Activated CD4-positive, alpha-beta memory T cell treated with anti-CD3 and anti-CD28 coated beads for 36 hours (primary cell): Measurements from ENCODE around the gene UFM1. TPM values are rescaled to one million over a fixed set of nuclear protein-coding genes. Genes with fewer than 3 reads are reported as not detected.
"Not testable (repeated sequence)": the region's sequence is repeated elsewhere in the genome, so short reads cannot be mapped to it uniquely, and the experiment has no call there.

Experiments used
- CTCF ChIA-PET: fragments of 350-600 bp; sonication (Branson Sonifier 250); formaldehyde crosslinking; loops from one replicate; lab custom pipeline; 2021; ENCODE audit warnings: antibody characterized with exemption, inconsistent platforms; lab: Charles Lee
- POLR2A ChIA-PET: fragments of 350-600 bp; sonication (Branson Sonifier 250); formaldehyde crosslinking; loops from one replicate; lab custom pipeline; 2021; ENCODE audit warnings: antibody characterized with exemption; lab: Charles Lee
- DNase-seq: peaks from one replicate; pipeline ENCODE4 v3.0.0-alpha.2; 2020
- H3K27ac Mint-ChIP-seq: one replicate; pipeline ENCODE4 v1.8.0; 2021; ENCODE audit warnings: mixed read lengths
- H3K27me3 Mint-ChIP-seq: one replicate; pipeline ENCODE4 v1.8.0; 2021; ENCODE audit warnings: mixed read lengths
- H3K36me3 Mint-ChIP-seq: one replicate; pipeline ENCODE4 v1.8.0; 2021; ENCODE audit warnings: mixed read lengths
- H3K4me1 Mint-ChIP-seq: one replicate; pipeline ENCODE4 v1.8.0; 2021; ENCODE audit warnings: low read depth, mixed read lengths
- H3K4me3 Mint-ChIP-seq: one replicate; pipeline ENCODE4 v1.8.0; 2021; ENCODE audit warnings: mild to moderate bottlenecking, mixed read lengths
- H3K9me3 Mint-ChIP-seq: one replicate; pipeline ENCODE4 v1.8.0; 2021; ENCODE audit warnings: mixed read lengths
- intact Hi-C: fragments of 100-400 bp; cut with micrococcal nuclease; formaldehyde crosslinking; loops from one replicate; pipeline ENCODE4 v1.15.1; 2023
- total RNA-seq, 2 experiments: library from RNA; stranded (reverse); gene quantifications; one replicate each; pipeline ENCODE4 v1.2.3, GENCODE V29; 2021

The UFM1 gene
- 10 to 100 TPM; 45.9 to 46.6 TPM for total RNA-seq

DNA sequence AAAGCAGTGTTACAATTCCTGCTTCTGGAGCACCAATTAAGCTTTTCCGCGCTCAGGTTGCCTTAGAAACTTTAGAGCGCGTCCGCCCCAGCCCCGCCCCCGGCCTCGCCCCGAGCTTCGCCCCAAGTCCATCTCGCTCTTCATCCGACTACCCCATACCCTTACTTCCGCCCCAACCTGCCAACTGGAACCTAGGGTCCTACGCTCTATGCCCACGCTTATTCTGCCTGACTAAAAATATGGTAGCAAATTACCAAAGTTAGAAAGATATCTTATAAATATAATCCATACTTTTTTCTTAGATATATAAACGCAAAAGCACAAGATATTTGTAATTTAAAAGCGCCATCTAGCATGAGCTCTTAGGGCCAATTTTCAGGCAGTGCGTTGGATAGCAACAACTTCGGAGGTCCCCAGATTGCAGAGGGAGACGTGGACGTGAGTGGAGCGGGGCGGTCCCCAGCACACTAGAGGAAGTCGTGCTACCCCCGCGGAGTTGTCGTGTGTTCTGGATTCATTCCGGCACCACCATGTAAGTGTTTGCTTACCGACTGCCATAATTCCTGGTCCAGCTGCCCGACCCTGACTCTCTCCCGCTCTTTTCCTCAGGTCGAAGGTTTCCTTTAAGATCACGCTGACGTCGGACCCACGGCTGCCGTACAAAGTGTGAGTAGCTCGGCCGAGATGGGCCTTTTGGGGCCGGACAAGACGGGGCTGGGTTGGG is at the start of gene UFM1:
TSS of gene UFM1 (plus strand) at position 462 of the 724 bp plus-strand sequence. CDS start at position 531, 69 bp downstream.
- CTCF ChIA-PET: interaction anchor here (1.2 kb wide), 1 partner anchor 9 kb away, joined by 3 read pairs; no protein-coding TSS in a partner anchor
- intact Hi-C loops: loop anchor here (1.0 to 2.0 kb wide), 4 partner anchors 689 to 1531 kb away; partner anchors contain the start of genes NHLRC3, PROSER1, RFXAP and SUPT20H

DNA sequence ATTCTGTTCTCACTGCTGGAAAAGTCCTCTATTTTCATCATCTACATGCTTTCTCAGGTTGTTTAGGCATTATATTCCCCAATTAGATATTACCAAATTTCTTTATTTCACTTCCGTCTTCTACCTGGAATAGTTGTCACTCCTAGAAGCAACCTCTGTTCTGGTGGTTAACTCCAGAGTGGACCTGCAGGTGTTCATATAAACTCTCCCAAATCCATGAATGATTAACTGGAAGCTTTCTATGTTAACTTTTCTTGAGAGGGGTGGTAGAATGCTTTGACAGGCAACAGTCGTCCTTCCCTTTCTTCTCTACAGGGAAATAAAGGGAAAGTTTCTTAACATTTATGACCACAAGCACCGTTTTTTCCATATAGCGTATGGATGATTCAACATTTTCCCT is 48.4 kb upstream of the UFM1 start:
- ChIA-PET POLR2A (no interaction called here), CTCF (no interaction called here)
- Mint-ChIP-seq H3K4me1 (no peaks in the 10 kb centered on the region), H3K36me3 (no peaks in the 10 kb centered on the region), H3K27me3 (no peaks in the 10 kb centered on the region), H3K27ac (no peak overlapping the region), H3K9me3 (no peaks in the 10 kb centered on the region), H3K4me3 (no peak overlapping the region)
- intact Hi-C loops: no loop called here
- DNase-seq: no peak

More for the DNA sequence above, at the start of gene UFM1:
- POLR2A ChIA-PET: interaction anchor here (0.9 to 1.7 kb wide), 5 partner anchors 9 to 1349 kb away, joined by 3 to 7 read pairs (median 3); no protein-coding TSS in a partner anchor
- DNase-seq: peak; percentile 91
- Mint-ChIP-seq H3K27ac (peak within 1 kb of the TSS; percentile 99), H3K9me3 (no peaks in the 10 kb centered on the region), H3K36me3 (peaks cover 26% of the 10 kb centered on the region), H3K4me1 (peaks cover 35% of the 10 kb centered on the region), H3K4me3 (peak within 1 kb of the TSS; percentile 100), H3K27me3 (no peaks in the 10 kb centered on the region)

DNA sequence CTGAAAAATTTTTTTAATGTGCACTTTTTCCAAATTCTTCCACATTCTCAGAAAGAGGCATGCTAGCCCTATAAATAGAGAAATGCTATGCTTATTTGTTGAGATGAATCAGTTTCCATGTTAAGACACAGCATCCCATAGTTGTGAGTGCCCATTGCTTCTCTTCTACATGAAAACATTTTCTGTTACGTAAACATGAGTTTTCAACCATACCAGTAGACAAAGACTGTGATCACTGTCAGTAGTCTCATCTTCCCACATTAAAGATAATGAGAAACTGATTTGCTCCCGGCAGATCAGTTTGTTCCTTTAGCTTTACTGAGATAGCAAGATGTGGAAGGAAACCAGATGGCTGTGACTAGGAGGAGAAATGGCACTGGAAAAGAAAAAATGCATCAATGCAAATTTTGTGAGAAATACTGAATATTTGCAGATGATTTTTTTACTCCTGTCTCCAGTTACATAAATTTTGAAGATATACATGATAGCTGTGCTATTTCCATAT is 45.8 kb upstream of the UFM1 start:
- H3K36me3 Mint-ChIP-seq: no peaks in the 10 kb centered on the region
- no peaks in the 10 kb centered on the region for H3K27me3 Mint-ChIP-seq
- H3K4me3 Mint-ChIP-seq: no peak overlapping the region
- no peaks in the 10 kb centered on the region for H3K9me3 Mint-ChIP-seq
- H3K4me1 Mint-ChIP-seq: no peaks in the 10 kb centered on the region
- H3K27ac Mint-ChIP-seq: no peak overlapping the region
- intact Hi-C loops: no loop called here
- POLR2A ChIA-PET: no interaction called here
- DNase-seq: no peak
- CTCF ChIA-PET: no interaction called here

DNA sequence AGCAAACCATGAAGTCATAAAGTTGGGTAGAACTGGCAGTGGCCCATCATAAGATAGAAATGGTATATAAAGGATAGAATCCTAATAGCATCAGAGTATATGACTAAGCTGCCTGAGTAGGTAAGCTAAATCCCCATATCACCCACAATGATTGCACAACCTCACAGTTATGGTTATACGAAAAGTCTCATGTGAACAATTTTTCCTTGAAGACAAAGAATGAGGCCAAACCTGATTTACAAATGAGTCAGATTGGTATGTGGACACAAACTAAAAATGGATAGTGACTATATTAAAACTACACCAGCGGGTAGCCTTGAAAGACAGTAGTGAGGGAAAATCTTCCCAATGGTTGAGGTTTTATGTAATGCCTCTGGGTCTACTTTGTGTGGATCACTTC is 40.9 kb upstream of the UFM1 start:
- CTCF ChIA-PET: no interaction called here
- no peaks in the 10 kb centered on the region for H3K9me3 Mint-ChIP-seq

DNA sequence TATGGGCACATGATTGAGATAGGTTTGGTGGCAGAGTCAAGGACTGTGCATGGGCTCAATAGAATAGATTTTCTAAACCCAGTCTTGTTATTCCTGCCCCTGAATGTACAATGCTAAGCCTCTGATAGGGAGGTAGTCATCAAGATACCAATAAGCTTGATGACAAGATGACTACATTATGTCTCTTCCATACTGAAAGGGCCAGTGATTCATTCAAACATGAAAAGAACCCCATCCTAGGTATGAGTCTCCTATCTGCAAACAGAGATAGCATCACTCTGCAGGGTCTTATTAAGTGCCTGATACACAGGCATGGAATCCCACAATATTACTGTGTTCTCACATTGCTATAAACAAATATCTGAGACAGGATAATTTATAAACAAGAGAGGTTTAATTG is 40.3 kb upstream of the UFM1 start:
- ChIA-PET CTCF (no interaction called here), POLR2A (no interaction called here)
- no peaks in the 10 kb centered on the region for H3K9me3 Mint-ChIP-seq
- H3K36me3 Mint-ChIP-seq: no peaks in the 10 kb centered on the region
- DNase-seq: no peak
- no peak overlapping the region for H3K27ac Mint-ChIP-seq
- no peak overlapping the region for H3K4me3 Mint-ChIP-seq
- intact Hi-C loops: no loop called here
- no peaks in the 10 kb centered on the region for H3K27me3 Mint-ChIP-seq
- no peaks in the 10 kb centered on the region for H3K4me1 Mint-ChIP-seq

More for the DNA sequence above, 40.9 kb upstream of the UFM1 start:
- no peak for DNase-seq
- POLR2A ChIA-PET: no interaction called here
- intact Hi-C loops: no loop called here
- Mint-ChIP-seq H3K27me3 (no peaks in the 10 kb centered on the region), H3K27ac (no peak overlapping the region), H3K4me3 (no peak overlapping the region), H3K36me3 (no peaks in the 10 kb centered on the region), H3K4me1 (no peaks in the 10 kb centered on the region)

DNA sequence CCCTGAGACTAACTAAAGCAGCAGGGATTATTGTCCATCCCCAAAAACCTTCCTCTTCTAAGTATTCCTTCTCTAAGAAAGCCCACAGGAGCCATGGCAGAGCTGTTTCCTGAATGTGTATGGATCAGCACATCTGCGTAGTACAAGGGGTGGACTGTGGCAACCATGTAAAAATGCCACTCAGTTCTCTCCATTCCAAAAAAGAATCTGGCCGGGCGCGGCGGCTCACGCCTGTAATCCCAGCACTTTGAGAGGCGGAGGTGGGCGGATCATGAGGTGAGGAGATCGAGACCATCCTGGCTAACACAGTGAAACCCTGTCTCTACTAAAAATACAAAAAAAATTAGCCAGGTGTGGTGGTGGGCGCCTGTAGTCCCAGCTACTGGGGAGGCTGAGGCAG is 38.5 kb upstream of the UFM1 start:
- POLR2A ChIA-PET, H3K36me3 Mint-ChIP-seq, H3K27ac Mint-ChIP-seq, DNase-seq, H3K27me3 Mint-ChIP-seq, H3K4me1 Mint-ChIP-seq, CTCF ChIA-PET, H3K4me3 Mint-ChIP-seq, H3K9me3 Mint-ChIP-seq, intact Hi-C loops: not testable (repeated sequence)

DNA sequence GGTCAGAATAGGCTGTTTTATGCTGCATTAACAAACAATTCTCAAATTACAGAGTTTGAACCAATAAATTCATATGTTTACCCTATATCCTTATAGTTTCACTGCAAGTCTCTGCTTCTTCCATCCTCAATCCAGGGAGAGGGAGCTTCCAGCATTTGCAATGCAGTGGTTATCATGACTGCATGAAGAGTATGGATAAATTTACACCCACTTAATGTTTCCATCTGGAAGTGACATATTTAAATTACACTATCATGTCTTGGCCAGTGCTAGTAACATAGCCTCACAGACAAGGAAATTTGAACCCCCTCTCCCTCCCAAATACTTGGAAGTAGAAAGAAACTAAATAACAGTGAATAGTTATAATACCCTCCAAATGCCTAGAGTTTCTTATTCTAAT is 33.5 kb upstream of the UFM1 start:
- Mint-ChIP-seq H3K36me3 (no peaks in the 10 kb centered on the region), H3K9me3 (peaks cover 3% of the 10 kb centered on the region), H3K4me1 (no peaks in the 10 kb centered on the region), H3K27me3 (no peaks in the 10 kb centered on the region), H3K27ac (no peak overlapping the region), H3K4me3 (no peak overlapping the region)
- POLR2A ChIA-PET: no interaction called here
- intact Hi-C loops: no loop called here
- CTCF ChIA-PET: no interaction called here
- no peak for DNase-seq

DNA sequence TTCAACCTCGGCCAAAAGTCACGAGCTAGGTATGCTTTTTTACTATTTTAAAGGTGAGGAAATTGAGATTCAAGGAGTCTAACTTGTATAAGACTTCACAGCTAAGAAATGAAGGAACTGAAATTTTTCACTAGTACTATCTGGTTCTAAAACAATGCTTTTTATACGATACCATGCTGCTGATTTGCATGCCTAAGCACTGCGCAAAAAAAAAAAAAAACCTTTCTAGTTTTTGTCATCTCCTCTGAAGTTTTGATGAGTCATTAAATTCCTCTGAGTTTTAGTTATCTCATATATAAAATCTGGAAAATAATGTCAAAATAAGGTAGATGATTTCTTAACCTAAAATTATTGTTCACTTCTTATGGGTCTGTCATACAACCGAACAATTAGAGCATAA is 28.0 kb upstream of the UFM1 start:
- peaks cover 3% of the 10 kb centered on the region for H3K9me3 Mint-ChIP-seq
- no peak overlapping the region for H3K4me3 Mint-ChIP-seq
- no peaks in the 10 kb centered on the region for H3K36me3 Mint-ChIP-seq
- DNase-seq: no peak
- intact Hi-C loops: no loop called here
- no peak overlapping the region for H3K27ac Mint-ChIP-seq
- CTCF ChIA-PET: no interaction called here
- H3K27me3 Mint-ChIP-seq: peaks cover 3% of the 10 kb centered on the region
- POLR2A ChIA-PET: no interaction called here
- H3K4me1 Mint-ChIP-seq: no peaks in the 10 kb centered on the region

DNA sequence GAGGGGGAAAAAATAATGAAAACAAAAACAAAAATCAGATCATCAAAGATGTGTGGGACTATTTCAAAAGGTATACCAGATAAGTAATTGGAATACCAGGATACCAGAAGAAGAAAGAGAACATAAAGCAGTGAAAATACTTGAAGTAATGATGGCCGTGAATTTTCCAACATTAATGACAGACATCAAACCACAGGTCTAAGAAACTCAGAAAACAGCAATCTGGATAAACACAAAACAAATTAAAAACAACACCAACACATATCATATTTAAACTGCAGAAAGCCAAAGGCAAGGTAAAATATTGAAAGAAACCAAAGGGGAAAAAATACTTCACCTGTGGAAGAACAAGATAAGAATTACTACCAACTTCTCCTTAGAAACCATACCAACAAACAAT is 24.2 kb upstream of the UFM1 start:
- H3K9me3 Mint-ChIP-seq: no peaks in the 10 kb centered on the region
- peaks cover 3% of the 10 kb centered on the region for H3K27me3 Mint-ChIP-seq
- ChIA-PET POLR2A (no interaction called here), CTCF (no interaction called here)
- H3K36me3 Mint-ChIP-seq: no peaks in the 10 kb centered on the region
- H3K27ac Mint-ChIP-seq: no peak overlapping the region
- no peaks in the 10 kb centered on the region for H3K4me1 Mint-ChIP-seq
- H3K4me3 Mint-ChIP-seq: no peak overlapping the region
- no peak for DNase-seq
- intact Hi-C loops: no loop called here

DNA sequence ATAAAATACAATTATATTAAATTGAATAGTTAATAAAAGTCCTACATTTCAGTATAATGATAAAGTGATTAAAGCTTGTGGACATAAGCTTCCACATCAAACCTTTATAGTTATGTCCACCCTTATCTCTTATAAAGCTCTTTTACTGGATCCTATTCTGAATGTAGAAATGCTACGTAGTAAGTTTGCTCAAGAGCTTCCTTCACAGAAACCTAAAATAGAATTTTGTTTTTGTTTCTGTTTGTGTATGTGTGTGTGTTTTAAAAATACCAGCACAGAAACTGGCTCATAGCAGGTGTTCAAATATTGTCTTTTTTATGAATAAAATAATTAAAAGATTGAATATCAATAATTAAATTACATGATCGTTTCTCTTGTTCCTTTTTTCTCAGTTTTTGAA is 21.0 kb upstream of the UFM1 start:
- DNase-seq: no peak
- H3K4me1 Mint-ChIP-seq: no peaks in the 10 kb centered on the region
- intact Hi-C loops: no loop called here
- peaks cover 3% of the 10 kb centered on the region for H3K27me3 Mint-ChIP-seq
- no peak overlapping the region for H3K27ac Mint-ChIP-seq
- no peaks in the 10 kb centered on the region for H3K36me3 Mint-ChIP-seq
- POLR2A ChIA-PET: no interaction called here
- CTCF ChIA-PET: no interaction called here
- no peaks in the 10 kb centered on the region for H3K9me3 Mint-ChIP-seq
- H3K4me3 Mint-ChIP-seq: no peak overlapping the region

DNA sequence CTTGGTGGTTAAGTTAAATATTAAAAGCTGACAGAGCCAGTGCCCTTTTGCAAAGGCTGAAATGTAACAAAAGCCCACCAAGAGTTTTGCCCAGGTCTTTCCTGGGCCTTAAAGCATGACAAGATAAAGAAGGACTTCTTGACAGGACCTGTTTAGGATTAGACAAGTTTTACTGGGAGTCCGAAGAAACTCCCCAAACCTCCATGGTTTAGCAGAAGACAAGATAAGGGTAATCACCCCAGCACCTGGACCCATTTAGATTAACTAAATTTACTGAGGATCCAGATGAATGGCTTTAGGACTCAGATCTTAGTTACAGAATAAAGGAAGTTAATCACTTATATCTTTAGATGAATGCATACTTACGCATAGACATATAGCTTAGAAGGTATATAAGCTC is 14.8 kb upstream of the UFM1 start:
- POLR2A ChIA-PET: interaction anchor here (1.7 kb wide), 1 partner anchor 14 kb away, joined by 4 read pairs; no protein-coding TSS in a partner anchor
- intact Hi-C loops: no loop called here
- CTCF ChIA-PET: no interaction called here
- Mint-ChIP-seq H3K4me3 (no peak overlapping the region), H3K36me3 (no peaks in the 10 kb centered on the region), H3K27ac (no peak overlapping the region), H3K4me1 (no peaks in the 10 kb centered on the region), H3K27me3 (no peaks in the 10 kb centered on the region), H3K9me3 (no peaks in the 10 kb centered on the region)
- no peak for DNase-seq

DNA sequence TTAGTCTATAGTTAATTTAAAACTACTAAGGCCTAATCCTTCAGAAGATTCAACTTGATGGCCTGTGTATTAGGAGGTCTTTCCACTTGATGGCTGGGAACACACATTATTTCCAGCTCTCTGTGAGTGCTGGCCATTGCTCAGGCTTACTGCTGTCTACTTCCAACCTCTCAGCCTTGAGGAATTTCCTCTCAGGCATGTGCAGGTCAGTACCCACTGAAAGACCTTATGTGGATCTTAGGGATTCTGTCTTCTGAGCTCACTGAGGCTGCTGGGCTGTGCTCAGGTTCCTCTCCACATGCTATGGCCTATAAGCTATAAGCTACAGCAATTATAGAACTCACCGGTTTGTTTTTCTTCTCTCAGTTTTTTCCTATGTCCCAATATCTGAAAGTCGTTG is 11.6 kb upstream of the UFM1 start:
- Mint-ChIP-seq H3K4me1 (no peaks in the 10 kb centered on the region), H3K9me3 (no peaks in the 10 kb centered on the region), H3K27me3 (no peaks in the 10 kb centered on the region), H3K4me3 (no peak overlapping the region), H3K27ac (no peak overlapping the region), H3K36me3 (no peaks in the 10 kb centered on the region)
- ChIA-PET CTCF (no interaction called here), POLR2A (no interaction called here)
- intact Hi-C loops: no loop called here
- DNase-seq: no peak

DNA sequence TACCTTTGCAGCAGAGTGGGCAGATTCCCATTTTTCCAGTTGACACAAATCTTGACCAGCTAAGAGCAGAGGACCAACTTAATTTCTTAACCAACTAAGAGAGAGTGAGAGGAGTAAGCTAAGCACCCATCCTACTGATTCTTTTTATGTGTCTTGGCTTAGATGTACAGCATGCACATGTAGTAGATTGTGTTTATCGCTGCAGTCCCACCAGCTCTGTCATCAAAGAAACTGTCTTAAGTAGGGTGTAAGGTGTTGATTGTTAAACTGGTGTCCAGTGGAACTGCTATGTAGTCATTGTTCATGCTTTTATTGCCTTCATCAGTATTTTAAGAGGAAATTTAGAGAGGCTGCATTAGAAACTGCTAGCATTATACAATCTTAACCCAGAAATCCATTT is 9.0 kb upstream of the UFM1 start:
- Mint-ChIP-seq H3K9me3 (no peaks in the 10 kb centered on the region), H3K36me3 (no peaks in the 10 kb centered on the region), H3K4me1 (no peaks in the 10 kb centered on the region), H3K27ac (no peak overlapping the region), H3K4me3 (no peak overlapping the region), H3K27me3 (no peaks in the 10 kb centered on the region)
- CTCF ChIA-PET: no interaction called here
- DNase-seq: no peak
- POLR2A ChIA-PET: interaction anchor here (1.3 kb wide), 1 partner anchor 9 kb away, joined by 3 read pairs; the partner anchor contains the start of gene UFM1
- intact Hi-C loops: no loop called here
